DMS79 treated with DMSO at 0.1 percent for 48 hours (cell line): ENCODE results near the gene SGCA.

ENCODE experiments used
- DNase-seq: peaks from one replicate; lab custom pipeline; 2025; lab: John Stamatoyannopoulos, UW

The SGCA gene

DNA sequence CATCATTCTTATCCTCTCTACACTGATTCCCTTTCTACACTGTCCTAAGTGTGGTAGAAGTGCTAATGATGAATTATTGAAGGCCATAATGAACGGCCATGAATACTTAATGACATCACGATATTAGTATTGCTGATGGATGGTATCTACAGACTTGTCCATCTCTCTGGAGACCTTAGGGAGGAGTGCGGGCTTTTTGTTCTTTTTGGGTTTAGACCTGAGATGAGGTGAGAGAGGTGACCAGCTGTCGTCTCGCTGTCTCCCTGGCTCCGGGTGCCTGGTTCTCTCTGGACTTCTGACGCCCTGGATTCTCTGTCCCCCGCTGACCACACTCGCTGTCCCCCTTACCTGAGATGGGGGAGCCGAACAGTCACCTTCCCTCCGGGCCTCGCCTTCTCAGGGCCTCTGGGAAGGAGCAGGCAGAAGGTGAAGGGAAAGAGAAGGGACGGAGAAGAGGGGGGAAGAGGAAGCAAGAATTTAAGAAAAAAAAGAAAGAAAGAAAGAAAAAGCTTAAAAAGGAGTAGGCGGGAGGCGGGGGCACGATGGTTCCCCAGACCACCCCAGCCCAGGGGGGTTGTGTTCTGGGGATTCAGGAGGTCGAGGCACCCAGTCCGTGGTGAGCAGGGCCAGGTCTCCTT lies 17.1 kb downstream of the SGCA start:
- DNase-seq, result no peak

DNA sequence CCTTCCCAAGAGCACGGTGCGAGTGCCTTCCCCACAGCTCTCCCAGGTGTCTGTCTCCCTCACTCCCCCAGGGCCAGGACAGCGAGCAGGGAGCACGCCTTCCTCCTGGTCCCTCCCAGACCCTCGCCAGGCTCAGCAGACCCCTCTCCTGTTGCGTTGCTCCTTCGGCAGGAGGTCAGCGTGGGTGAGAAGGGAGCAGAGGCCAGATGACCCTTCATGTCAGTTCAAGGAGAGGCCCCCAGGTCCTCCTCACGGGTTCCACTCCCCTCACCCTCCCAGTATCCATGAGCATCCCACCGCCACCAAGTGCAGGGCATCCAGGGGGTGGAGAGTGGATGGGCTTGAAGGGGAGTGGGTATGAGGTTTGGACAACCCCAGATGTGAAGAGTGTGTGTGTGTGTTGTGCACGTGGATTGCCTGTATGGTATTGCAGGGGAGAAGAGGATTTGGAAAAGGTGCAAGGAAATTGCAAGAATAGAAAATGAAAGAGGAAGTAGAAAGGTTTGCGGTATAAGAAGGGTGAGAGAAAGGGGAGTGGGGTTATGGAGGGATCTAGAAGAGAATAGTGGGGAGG lies 17.7 kb downstream of the SGCA start:
- no peak for DNase-seq

DNA sequence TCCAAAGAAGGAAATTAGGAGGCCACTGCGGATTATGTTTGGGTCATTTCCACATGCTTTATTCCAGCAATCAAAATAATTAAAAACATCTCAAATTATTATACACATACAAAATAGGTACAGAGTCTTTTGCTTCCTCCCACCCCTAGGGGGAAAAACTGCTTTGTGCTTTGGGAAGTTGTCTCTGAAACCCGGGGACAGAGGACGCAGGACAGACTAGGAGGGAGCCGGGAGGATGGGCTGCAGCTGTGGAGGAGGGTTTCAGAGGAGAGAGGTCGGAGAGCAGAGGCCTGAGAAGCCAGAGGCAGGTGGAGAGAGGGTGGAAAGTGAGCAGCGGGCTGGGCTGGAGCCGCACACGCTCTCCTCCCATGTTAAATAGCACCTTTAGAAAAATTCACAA lies 18.3 kb downstream of the SGCA start:
- DNase-seq, result no peak

DNA sequence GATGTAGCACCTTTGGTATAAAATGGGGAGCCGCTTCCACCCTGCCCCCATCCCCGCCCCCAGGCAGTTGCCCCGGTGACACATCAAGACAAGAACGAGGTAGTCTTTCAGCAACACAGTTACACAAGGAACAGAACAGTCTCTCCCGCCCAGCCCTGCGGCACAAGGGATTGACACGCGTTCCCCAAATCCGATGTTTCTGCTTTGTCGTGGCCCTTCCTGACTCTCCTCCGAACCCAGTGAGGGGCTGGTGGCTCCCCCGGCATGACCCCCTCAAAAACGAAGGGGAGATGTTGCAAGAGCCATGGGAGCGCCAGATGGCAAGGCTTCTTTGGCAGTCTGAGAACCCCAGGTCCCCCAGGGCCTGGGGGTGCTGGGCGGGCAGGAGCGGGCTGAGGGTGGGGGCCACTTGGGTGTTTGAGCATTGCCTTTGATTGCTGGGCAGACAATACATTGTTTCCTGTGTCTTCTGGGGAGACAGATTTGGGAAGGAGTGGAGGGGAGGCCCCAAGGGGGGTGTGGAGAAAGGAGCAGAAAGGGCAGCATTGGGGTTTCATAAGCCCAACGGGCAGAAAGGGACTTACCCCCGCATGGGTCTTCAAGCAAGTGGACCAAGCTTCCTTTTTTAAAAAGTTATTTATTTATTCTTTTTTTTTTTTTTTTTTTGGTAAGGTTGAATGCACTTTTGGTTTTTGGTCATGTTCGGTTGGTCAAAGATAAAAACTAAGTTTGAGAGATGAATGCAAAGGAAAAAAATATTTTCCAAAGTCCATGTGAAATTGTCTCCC lies 19.0 kb downstream of the SGCA start:
- no peak for DNase-seq

DNA sequence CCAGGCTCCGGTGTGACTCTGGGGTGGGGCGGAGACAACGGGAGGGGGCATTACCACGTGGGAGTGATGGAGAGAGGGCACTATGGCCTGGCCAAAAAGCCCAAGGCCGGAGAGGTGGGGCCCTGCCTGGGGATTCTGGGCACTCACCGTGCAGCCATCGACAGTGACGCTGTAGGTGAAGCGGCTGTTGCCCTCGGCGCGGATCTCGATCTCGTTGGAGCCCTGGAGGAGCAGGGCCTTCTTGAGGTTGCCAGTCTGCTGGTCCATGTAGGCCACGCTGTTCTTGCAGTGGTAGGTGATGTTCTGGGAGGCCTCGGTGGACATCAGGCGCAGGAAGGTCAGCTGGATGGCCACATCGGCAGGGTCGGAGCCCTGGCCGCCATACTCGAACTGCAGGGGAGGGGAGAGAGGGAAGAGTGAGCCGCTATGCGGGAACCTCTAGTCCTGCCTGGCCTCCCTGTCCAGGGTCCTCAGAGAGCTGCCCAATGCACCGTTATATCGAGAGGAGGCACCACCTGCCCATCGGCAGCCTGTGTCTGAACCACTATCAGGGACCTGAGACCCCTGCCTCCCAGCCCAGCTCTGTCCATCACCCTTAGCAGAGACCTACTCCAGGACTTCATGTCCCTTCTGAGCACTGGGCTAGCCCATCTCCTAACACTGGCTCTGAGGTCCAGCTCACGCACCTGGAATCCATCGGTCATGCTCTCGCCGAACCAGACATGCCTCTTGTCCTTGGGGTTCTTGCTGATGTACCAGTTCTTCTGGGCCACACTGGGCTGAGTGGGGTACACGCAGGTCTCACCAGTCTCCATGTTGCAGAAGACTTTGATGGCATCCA lies 20.0 kb downstream of the SGCA start:
- DNase-seq, result no peak

DNA sequence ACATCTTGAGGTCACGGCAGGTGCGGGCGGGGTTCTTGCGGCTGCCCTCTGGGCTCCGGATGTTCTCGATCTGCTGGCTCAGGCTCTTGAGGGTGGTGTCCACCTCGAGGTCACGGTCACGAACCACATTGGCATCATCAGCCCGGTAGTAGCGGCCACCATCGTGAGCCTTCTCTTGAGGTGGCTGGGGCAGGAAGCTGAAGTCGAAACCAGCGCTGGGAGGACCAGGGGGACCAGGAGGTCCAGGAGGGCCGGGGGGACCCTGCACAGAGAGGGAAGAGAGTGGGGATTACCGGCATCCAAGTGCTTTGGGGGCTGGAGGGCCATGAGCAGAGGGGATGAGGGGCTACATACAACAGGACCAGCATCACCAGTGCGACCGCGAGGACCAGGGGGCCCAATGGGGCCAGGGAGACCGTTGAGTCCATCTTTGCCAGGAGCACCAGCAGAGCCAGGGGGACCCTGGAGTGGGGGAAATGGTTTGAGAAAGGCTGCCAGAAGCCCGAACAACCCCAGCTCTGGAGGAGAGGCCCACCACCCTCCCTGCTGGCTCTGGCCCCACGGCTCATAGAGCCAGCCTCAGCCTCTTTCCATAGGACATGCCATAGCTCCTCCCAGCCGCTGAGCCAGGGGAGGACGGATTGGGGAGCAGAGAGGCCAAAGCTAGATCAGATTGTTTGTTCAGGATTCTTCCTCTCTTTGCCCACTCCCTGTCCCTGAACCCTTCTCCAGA lies 21.0 kb downstream of the SGCA start:
- DNase-seq, result no peak

DNA sequence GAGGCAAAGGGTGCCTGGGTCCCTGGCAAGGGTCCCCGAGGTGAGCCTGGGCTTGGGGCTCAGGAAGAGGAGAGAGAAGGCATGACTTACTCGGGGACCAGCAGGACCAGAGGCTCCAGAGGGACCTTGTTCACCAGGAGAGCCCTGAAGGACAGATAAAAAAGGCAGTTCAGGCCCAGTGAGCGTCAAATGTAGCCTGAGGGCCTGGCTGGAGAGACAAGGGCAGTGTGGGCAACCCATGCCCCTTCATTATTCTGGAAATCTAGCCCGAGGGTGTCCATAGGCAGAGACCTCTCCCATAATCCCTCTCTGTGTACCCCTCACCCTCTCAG lies 21.6 kb downstream of the SGCA start:
- no peak for DNase-seq

DNA sequence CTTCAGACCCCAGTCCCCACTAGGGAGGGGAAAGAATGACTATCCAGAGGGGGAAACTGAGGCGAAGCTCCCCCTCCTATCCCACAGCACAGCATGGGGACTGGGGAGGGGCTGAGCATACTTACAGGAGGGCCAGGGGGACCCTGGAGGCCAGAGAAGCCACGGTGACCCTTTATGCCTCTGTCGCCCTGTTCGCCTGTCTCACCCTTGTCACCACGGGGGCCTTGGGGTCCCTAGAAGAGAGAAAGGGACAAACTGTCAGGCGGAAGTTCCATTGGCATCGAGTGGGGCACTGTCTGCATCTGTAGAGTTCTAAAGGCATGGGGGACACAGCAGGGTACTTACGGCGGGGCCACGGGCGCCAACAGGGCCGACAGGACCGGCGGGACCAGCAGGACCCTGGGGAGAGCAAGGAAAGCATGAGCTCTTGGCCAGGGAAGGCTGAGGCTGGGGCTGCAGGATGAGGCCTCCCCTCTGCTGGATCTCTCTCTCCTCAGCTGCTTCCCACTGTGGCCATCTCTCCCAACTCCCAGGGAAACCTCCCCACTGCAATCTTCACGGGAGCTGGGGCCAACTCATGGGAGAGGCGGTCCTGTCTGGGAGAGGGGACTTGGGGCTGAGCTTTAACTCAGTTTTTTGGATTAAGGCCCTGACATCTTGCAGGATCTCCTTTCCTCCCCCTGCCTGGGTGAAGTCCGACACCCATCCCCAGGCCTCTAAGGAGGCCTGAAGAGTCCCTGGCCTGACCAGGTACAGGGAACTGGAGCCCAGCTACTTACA lies 22.1 kb downstream of the SGCA start:
- no peak for DNase-seq

DNA sequence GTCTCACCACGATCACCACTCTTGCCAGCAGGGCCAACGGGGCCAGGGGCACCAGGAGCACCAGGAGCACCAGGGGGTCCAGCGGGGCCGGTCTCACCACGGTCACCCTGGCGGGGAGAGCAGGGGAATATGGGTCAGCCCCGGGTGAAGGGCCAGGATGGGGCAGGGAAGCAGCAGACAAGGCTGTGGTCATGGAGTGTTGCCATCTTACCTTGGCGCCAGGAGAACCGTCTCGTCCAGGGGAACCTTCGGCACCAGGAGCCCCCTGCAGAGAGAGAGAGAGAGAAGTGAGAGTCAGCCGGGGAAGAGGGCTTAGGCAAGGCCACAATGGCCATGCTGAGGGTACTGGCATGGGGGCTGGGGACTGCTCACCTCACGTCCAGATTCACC lies 22.7 kb downstream of the SGCA start:
- DNase-seq, result no peak

DNA sequence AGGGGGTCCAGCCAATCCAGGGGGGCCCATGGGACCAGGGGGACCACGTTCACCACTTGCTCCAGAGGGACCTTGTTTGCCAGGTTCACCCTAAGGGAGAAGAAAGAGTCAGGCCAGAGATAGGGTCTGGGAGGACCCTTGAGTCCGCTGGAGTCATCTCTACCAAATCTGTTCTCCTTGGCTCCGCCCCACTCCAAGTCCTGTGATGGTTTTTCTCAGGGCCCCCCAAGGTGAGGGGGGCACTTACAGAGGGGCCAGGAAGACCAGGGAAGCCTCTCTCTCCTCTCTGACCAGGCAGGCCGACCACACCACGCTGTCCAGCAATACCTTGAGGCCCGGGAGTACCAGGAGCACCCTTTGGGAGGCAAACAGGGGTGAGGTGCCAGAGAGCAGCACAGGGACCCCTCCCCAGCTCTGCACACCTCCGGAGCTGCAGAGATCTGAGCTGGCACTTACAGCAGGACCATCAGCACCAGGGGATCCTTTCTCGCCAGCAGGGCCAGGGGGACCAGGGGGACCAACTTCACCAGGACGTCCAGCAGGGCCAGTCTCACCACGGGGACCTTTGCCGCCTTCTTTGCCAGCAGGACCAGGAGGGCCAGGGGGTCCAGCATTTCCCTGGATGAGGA lies 23.2 kb downstream of the SGCA start:
- no peak for DNase-seq

DNA sequence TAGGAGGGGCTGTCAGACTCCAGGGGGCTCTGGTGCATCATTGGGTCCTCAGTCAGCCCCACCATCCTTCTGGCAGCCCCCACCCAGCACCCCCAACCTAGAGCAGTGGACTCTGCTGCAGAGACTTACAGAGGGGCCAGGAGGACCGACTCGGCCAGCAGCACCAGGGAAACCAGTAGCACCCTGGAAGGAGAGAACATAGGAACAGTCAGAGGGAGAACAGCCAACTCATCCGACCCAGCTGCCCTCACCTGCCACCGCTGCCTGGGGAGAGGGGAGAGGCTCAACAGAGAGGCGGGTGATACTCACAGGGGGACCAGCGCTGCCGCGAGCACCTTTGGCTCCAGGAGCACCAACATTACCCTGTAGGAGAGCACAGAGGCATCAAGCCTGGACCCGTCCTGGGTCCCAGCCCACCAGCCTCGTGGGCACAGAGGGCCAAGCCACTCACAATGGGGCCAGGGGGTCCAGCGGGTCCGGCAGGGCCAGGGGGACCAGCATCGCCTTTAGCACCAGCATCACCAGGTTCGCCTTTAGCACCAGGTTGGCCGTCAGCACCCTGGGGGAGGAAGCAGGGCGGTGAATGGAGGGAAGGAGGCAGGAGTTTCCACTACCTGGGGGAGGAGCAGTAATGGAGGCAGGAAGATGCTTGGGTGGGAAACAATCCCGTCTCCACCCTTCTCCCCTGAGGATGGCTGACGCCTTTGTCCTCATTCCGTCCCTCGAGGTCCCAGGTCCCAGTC lies 23.9 kb downstream of the SGCA start:
- DNase-seq, result no peak

DNA sequence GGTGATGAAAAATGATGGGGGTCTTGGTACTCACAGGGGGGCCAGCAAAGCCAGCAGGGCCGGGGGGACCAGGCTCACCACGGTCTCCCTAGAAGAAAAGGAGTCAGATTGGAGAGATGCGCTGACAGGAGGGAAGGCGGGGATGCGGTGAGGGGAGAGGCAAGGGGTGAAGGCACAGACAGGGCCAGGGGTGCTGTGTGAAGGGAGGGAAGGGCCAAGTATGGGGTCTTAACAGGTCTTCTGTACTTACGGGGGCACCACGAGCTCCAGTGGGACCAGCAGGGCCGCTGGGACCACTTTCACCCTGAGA lies 24.4 kb downstream of the SGCA start:
- DNase-seq, result no peak

DNA sequence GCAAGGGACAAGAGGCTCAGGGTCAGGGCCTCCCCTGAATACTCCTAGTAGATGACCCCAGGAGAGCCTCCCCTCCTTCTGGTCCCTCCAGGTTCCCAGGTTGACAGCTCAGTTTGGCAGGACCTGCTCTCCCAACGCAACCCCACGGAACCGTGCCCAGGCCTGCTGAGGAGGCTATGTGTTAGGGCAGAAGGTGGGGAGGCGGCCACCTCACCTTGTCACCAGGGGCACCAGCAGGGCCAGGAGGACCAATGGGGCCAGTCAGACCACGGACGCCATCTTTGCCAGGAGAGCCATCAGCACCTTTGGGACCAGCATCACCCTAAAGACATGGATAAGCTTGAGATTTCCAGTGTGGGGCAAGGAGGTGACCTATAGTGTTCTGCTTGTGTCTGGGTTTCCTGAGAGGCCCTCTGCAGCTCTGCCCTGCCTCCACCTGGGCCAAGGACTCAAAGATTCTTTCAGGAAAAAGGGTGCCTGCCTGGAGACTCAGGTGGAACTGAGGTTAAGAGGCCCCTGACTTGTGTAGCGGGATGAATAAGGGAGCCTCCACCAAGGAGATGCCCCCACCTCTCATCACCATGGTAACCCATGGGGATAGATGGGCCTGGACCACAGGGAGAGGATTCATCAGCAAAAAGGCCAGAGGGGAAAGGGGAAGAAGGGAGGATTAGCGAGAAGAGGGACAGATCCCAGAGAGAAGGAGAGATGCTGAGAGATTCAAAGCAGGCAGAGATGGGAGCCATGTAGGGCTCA lies 25.0 kb downstream of the SGCA start:
- no peak for DNase-seq

DNA sequence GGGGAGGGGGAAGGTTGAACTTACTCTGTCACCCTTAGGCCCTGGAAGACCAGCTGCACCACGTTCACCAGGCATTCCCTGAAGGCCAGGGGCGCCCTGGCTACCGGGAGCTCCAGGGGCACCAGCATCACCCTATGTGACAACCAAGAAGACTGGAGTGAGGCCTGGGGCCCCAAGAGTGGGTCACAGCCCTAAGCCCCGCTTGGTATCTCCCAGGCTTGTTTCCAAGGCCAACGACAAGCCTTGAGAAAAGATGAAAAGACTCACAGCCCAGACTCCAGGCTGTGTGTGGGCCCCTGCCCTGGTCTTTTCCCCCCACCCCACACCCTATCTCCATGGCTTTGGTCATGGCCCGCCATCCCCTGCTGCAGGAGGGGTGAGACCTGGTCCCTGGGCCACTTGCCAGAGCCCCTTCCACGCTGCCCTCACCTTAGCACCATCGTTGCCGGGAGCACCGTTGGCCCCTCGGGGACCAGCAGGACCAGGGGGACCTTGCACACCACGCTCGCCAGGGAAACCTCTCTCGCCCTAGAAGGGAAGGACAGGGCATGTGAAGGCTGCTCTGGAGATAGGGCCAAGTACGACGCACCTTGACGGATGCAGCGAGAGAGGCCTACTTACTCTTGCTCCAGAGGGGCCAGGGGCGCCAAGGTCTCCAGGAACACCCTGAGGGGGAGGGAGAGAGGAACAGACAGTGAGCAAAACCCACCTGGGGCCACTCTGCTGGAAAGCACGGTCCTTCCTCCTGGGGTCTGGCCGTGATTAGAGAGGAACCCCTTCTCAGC lies 25.7 kb downstream of the SGCA start:
- DNase-seq, result no peak

DNA sequence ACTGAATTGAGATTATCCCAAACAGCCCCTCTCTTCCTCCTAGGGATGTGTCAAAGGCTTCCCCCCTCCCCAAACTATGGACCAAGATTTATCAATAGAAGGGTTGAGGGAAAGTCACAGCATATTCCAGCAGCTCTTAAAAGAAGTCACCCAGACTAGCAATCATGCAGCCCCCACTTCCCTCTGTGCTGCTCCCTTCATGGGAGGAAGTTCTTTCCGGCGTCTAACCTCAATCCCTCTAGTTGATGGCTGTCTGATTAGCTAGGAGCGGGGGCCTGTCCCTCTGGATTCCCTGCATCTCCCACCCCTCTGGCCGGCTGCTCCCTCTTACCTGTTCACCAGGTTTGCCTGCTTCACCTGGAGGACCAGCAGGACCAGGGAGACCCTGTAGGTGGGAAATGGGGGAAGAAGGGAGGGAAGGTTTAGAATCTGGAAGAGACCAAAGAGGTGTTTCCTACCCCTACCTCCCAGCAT lies 26.4 kb downstream of the SGCA start:
- DNase-seq, result no peak

DNA sequence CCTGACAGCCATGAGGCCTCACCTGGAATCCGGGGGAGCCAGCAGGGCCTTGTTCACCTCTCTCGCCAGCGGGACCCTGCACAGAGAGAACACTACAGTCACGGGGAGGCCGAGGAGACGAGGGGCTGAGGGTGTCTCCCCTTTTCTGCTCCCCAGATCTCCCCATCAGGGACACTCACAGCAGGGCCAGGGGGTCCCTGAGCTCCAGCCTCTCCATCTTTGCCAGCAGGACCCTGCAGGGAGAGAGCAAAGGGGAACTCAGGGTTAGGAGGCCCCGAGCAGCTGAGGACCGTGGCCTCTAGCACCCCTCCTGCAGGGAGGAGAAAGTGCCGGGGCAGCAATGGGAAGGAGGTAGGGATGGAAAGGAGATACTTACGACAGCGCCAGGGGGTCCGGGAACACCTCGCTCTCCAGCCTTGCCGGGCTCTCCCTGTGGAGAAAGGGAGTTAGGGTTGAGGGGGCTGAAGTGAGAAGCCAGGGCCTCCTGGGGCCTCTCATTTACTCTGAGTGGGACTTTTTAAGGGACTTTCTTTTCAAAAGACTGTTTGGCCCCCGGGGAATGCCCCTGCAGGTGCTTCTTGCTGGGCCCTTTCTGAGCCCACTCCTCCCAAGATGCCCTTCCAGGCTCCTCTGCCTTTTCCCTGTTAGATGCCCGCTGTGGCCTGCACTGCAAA lies 26.9 kb downstream of the SGCA start:
- DNase-seq, result no peak

DNA sequence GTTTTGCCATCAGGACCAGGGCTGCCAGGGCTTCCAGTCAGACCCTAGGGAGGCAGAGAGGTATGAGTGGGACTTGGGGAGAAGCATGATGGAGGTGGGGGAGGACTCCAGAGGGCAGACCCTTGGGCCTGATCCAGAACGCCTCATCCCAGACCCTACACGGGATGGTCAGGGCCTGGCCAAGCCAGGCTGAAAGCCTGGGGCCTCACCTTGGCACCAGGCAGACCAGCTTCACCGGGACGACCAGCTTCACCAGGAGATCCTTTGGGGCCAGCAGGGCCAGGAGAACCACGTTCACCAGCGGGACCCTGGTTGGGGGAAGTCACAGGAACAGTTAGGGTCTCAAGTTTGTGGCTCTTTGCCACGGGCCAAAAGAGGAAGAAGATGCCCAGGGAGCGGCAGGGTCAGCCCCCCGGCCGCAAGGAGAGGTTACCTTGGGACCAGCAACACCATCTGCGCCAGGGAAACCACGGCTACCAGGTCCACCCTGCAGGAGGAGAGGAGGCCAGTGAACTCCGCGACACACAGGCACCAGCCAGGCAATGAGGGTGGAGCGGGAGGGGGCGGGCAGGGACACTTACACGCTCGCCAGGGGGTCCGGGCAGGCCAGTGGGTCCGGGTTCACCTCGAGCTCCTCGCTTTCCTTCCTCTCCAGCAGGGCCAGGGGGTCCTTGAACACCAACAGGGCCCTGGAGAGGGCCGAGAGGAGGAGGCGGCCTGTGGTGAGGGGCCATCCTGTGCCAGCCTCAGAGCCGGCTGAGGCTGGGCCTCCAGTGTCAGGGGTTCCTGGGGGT lies 28.5 kb downstream of the SGCA start:
- no peak for DNase-seq
